Neural cell (in vitro differentiated cells): Measurements from ENCODE around the gene BICD1. TPM values are rescaled to one million over a fixed set of nuclear protein-coding genes. Genes with fewer than 3 reads are reported as not detected.

Experiments used
- H2AFZ ChIP-seq: fragments of 200-600, 300-800 bp; sonication (generic), shearing (Covaris generic); 2 replicates; pipeline ENCODE4 v1.6.0; 2014; ENCODE audit warnings: low read depth, mild to moderate bottlenecking, antibody characterized with exemption, low read length, moderate library complexity
- H3F3A ChIP-seq: fragments of 200-600 bp; shearing (Covaris generic); 2 replicates; pipeline ENCODE4 v1.6.1; 2016; ENCODE audit warnings: mild to moderate bottlenecking, moderate library complexity, mixed read lengths, antibody characterized with exemption, low read length; ENCODE audit not compliant: insufficient read depth, poor library complexity, severe bottlenecking
- H3K27ac ChIP-seq: fragments of 200-600, 300-800 bp; sonication (generic), shearing (Covaris generic); 2 replicates; pipeline ENCODE4 v1.5.1; 2014; ENCODE audit warnings: mild to moderate bottlenecking, low read length, moderate library complexity
- H3K27me3 ChIP-seq: fragments of 300-800, 200-600 bp; sonication (generic), shearing (Covaris generic); 2 replicates; pipeline ENCODE4 v1.6.0; 2014; ENCODE audit warnings: mild to moderate bottlenecking, low read depth, low read length, moderate library complexity; ENCODE audit not compliant: insufficient read depth
- H3K36me3 ChIP-seq: fragments of 300-800, 200-600 bp; sonication (generic), shearing (Covaris generic); 2 replicates; pipeline ENCODE4 v1.5.1; 2014; ENCODE audit warnings: mild to moderate bottlenecking, antibody characterized with exemption, low read length, moderate library complexity; ENCODE audit not compliant: insufficient read depth
- H3K4me2 ChIP-seq: fragments of 300-800, 200-600 bp; sonication (generic), shearing (Covaris generic); 2 replicates; pipeline ENCODE4 v1.6.0; 2014; ENCODE audit warnings: mild to moderate bottlenecking, low read length
- H3K4me3 ChIP-seq: fragments of 300-800, 200-600 bp; sonication (generic), shearing (Covaris generic); 2 replicates; pipeline ENCODE4 v1.5.1; 2014; ENCODE audit warnings: mild to moderate bottlenecking, low read length, moderate library complexity
- H3K79me2 ChIP-seq: fragments of 200-600 bp; shearing (Covaris generic); replicated peaks from 2 replicates; pipeline ENCODE4 v1.6.0; 2014; ENCODE audit warnings: mild to moderate bottlenecking, low read length, moderate library complexity; ENCODE audit not compliant: insufficient read depth
- H3K9ac ChIP-seq: fragments of 300-800, 200-600 bp; sonication (generic), shearing (Covaris generic); 2 replicates; pipeline ENCODE4 v1.6.1; 2016; ENCODE audit warnings: mild to moderate bottlenecking, low read length, mixed read lengths
- H3K9me2 ChIP-seq: fragments of 200-600 bp; shearing (Covaris generic); 2 replicates; pipeline ENCODE4 v1.6.1; 2016; ENCODE audit warnings: mild to moderate bottlenecking, low read length, mixed read lengths; ENCODE audit not compliant: insufficient read depth
- H3K9me3 ChIP-seq: fragments of 200-600, 300-800 bp; sonication (generic), shearing (Covaris generic); 2 replicates; pipeline ENCODE4 v1.6.1; 2016; ENCODE audit warnings: mild to moderate bottlenecking, mixed run types, low read length, moderate library complexity, mixed read lengths
- H4K20me1 ChIP-seq: fragments of 200-600 bp; shearing (Covaris generic); 2 replicates; pipeline ENCODE4 v1.6.1; 2016; ENCODE audit warnings: mild to moderate bottlenecking, mixed run types; ENCODE audit not compliant: insufficient read depth
- CTCF ChIP-seq: fragments of 450-650 bp; IDR thresholded peaks from 2 replicates; pipeline ENCODE4 v1.5.1; 2014; ENCODE audit warnings: antibody characterized with exemption, mild to moderate bottlenecking, moderate library complexity; ENCODE audit not compliant: poor library complexity, severe bottlenecking
- EP300 ChIP-seq: fragments of 450-650 bp; conservative IDR thresholded peaks from 2 replicates; pipeline ENCODE4 v1.6.1; 2014; ENCODE audit warnings: antibody characterized with exemption, mild to moderate bottlenecking, moderate library complexity; ENCODE audit not compliant: poor library complexity, severe bottlenecking
- EZH2 ChIP-seq: fragments of 200-600, 300-800 bp; shearing (Covaris generic), sonication (generic); IDR thresholded peaks from 2 replicates; pipeline ENCODE4 v1.6.1; 2014; ENCODE audit warnings: antibody characterized with exemption, low read length, borderline replicate concordance, mild to moderate bottlenecking; ENCODE audit not compliant: insufficient read depth, poor library complexity, severe bottlenecking
- MXI1 ChIP-seq: fragments of 450-650 bp; conservative IDR thresholded peaks from 2 replicates; pipeline ENCODE4 v1.6.1; 2014; ENCODE audit warnings: antibody characterized with exemption, mild to moderate bottlenecking; ENCODE audit not compliant: poor library complexity, severe bottlenecking
- POLR2AphosphoS5 ChIP-seq: IDR thresholded peaks from 2 replicates; pipeline ENCODE4 v1.6.1; 2012
- RAD21 ChIP-seq: fragments of 450-650 bp; conservative IDR thresholded peaks from 2 replicates; pipeline ENCODE4 v1.6.1; 2014; ENCODE audit warnings: antibody characterized with exemption, mild to moderate bottlenecking, moderate library complexity
- REST ChIP-seq: IDR thresholded peaks from 2 replicates; pipeline ENCODE4 v1.6.1; 2012; ENCODE audit warnings: borderline replicate concordance
- SMC3 ChIP-seq: fragments of 450-650 bp; conservative IDR thresholded peaks from 2 replicates; pipeline ENCODE4 v1.6.1; 2014; ENCODE audit warnings: antibody characterized with exemption, mild to moderate bottlenecking, moderate library complexity; ENCODE audit not compliant: poor library complexity
- TAF1 ChIP-seq: IDR thresholded peaks from 2 replicates; pipeline ENCODE4 v1.6.1; 2012; ENCODE audit warnings: low read depth
- polyA plus RNA-seq: library from polyadenylated mRNA; depleted of rRNA; stranded (reverse); fragments of >200 nt; gene quantifications from 2 replicates; pipeline ENCODE4 v1.2.3, GENCODE V29; 2014

BICD1 gene
- polyA plus RNA-seq, 1 donor from 2014 or later: 41.1 TPM

- peak overlapping the region; percentile 96 for H3K4me3 ChIP-seq
- H3K27ac ChIP-seq: peak overlapping the region; percentile 83
- TF ChIP-seq MXI1 (no peak), REST (no peak), POLR2AphosphoS5 (peak; percentile 44), EP300 (no peak), SMC3 (peak; percentile 40), TAF1 (no peak), RAD21 (peak; percentile 30), EZH2 (no peak), CTCF (no peak)
These were observed 2.1 kb downstream of the BICD1 start for GRCh38 chr12:32108787-32109186.

GRCh38 chr12:32110417-32110816 lies 3.8 kb downstream of the BICD1 start:
- Histone ChIP-seq H3K27me3 (no peaks in the 10 kb centered on the region), H3K4me3 (peak overlapping the region; percentile 96), H2AFZ (no peak overlapping the region), H3K9me2 (no peaks in the 10 kb centered on the region), H3K79me2 (peaks cover 77% of the 10 kb centered on the region), H3K9me3 (no peaks in the 10 kb centered on the region), H3K27ac (no peak overlapping the region), H3K36me3 (no peaks in the 10 kb centered on the region), H4K20me1 (no peaks in the 10 kb centered on the region), H3F3A (no peaks in the 10 kb centered on the region), H3K4me2 (peak overlapping the region; percentile 96), H3K9ac (peak overlapping the region; percentile 8)
- TF ChIP-seq SMC3 (no peak), CTCF (no peak), POLR2AphosphoS5 (no peak), EP300 (no peak), TAF1 (no peak), EZH2 (no peak), MXI1 (no peak), RAD21 (no peak), REST (no peak)

More at GRCh38 chr12:32108787-32109186, 2.1 kb downstream of the BICD1 start:
- Histone ChIP-seq H3K27me3 (no peaks in the 10 kb centered on the region), H4K20me1 (no peaks in the 10 kb centered on the region), H3K9me2 (no peaks in the 10 kb centered on the region), H3K4me2 (peak overlapping the region; percentile 96), H2AFZ (peak overlapping the region; percentile 2), H3K9ac (peak overlapping the region; percentile 96), H3K36me3 (no peaks in the 10 kb centered on the region), H3F3A (no peaks in the 10 kb centered on the region), H3K9me3 (no peaks in the 10 kb centered on the region), H3K79me2 (peaks cover 63% of the 10 kb centered on the region)
